Parathyroid adenoma (tissue), 2 donors: Measurements from ENCODE around the gene ADGRV1.

ENCODE experiments used
- H2AFZ ChIP-seq: fragments of 300-600 bp; sonication (generic); one replicate; pipeline ENCODE4 v1.7.0; 2017; ENCODE audit warnings: antibody characterized with exemption, mild to moderate bottlenecking
- H3K27ac ChIP-seq: fragments of 300-600 bp; sonication (generic); one replicate; pipeline ENCODE4 v1.7.0; 2017
- H3K27me3 ChIP-seq: fragments of 300-600 bp; sonication (generic); one replicate; pipeline ENCODE4 v1.7.0; 2017; ENCODE audit warnings: low read length; ENCODE audit not compliant: control insufficient read depth, insufficient read depth
- H3K36me3 ChIP-seq: fragments of 300-600 bp; sonication (generic); one replicate; pipeline ENCODE4 v1.7.0; 2017; ENCODE audit warnings: low read length; ENCODE audit not compliant: control insufficient read depth, insufficient read depth
- H3K4me1 ChIP-seq: fragments of 300-600 bp; sonication (generic); one replicate; pipeline ENCODE4 v1.7.0; 2017; ENCODE audit warnings: control low read depth
- H3K4me2 ChIP-seq: fragments of 300-600 bp; sonication (generic); one replicate; pipeline ENCODE4 v1.7.0; 2017; ENCODE audit warnings: low read length
- H3K4me3 ChIP-seq: fragments of 300-600 bp; sonication (generic); one replicate; pipeline ENCODE4 v1.7.0; 2017; ENCODE audit warnings: low read depth, low read length
- H3K79me2 ChIP-seq: fragments of 300-600 bp; sonication (generic); one replicate; pipeline ENCODE4 v1.7.0; 2017; ENCODE audit warnings: control low read depth
- H3K9ac ChIP-seq: fragments of 300-600 bp; sonication (generic); one replicate; pipeline ENCODE4 v1.7.0; 2017; ENCODE audit warnings: mild to moderate bottlenecking
- H3K9me3 ChIP-seq: fragments of 300-600 bp; sonication (generic); one replicate; pipeline ENCODE4 v1.7.0; 2017; ENCODE audit warnings: low read length; ENCODE audit not compliant: control insufficient read depth
- TF ChIP-seq, protein P1 (sequence below): fragments of 300-600 bp; sonication (generic); IDR thresholded peaks from one replicate; pipeline ENCODE4 v1.7.0; 2017; ENCODE audit warnings: antibody characterized with exemption, mild to moderate bottlenecking
- donor health status: primary hyperparathyroidism.

The ADGRV1 gene

GRCh38 chr5:90882448-90882847 lies 323.9 kb downstream of the ADGRV1 start:
- Histone ChIP-seq H3K4me1 (no peaks in the 10 kb centered on the region), H3K4me2 (no peak overlapping the region), H3K27ac (no peak overlapping the region), H3K9ac (no peak overlapping the region), H3K4me3 (no peak overlapping the region), H3K9me3 (no peaks in the 10 kb centered on the region), H3K27me3 (no peaks in the 10 kb centered on the region), H3K36me3 (no peaks in the 10 kb centered on the region), H2AFZ (no peak overlapping the region), H3K79me2 (no peaks in the 10 kb centered on the region)
- TF ChIP-seq, protein P1, sequence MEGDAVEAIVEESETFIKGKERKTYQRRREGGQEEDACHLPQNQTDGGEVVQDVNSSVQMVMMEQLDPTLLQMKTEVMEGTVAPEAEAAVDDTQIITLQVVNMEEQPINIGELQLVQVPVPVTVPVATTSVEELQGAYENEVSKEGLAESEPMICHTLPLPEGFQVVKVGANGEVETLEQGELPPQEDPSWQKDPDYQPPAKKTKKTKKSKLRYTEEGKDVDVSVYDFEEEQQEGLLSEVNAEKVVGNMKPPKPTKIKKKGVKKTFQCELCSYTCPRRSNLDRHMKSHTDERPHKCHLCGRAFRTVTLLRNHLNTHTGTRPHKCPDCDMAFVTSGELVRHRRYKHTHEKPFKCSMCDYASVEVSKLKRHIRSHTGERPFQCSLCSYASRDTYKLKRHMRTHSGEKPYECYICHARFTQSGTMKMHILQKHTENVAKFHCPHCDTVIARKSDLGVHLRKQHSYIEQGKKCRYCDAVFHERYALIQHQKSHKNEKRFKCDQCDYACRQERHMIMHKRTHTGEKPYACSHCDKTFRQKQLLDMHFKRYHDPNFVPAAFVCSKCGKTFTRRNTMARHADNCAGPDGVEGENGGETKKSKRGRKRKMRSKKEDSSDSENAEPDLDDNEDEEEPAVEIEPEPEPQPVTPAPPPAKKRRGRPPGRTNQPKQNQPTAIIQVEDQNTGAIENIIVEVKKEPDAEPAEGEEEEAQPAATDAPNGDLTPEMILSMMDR, result no peak

- Histone ChIP-seq H2AFZ (no peak overlapping the region), H3K27me3 (no peaks in the 10 kb centered on the region), H3K79me2 (no peaks in the 10 kb centered on the region), H3K9me3 (no peaks in the 10 kb centered on the region), H3K4me2 (no peak overlapping the region), H3K36me3 (no peaks in the 10 kb centered on the region), H3K4me1 (no peaks in the 10 kb centered on the region), H3K9ac (no peak overlapping the region), H3K27ac (no peak overlapping the region), H3K4me3 (no peak overlapping the region)
- TF ChIP-seq, protein P1, result no peak
These were observed 326.7 kb downstream of the ADGRV1 start for GRCh38 chr5:90885180-90885868.

- H3K9me3 ChIP-seq, result no peaks in the 10 kb centered on the region
- TF ChIP-seq, protein P1, result no peak
- no peaks in the 10 kb centered on the region for H3K36me3 ChIP-seq
- H2AFZ ChIP-seq, result no peak overlapping the region
- no peaks in the 10 kb centered on the region for H3K27me3 ChIP-seq
- no peaks in the 10 kb centered on the region for H3K79me2 ChIP-seq
- no peak overlapping the region for H3K9ac ChIP-seq
- H3K27ac ChIP-seq, result no peak overlapping the region
- no peaks in the 10 kb centered on the region for H3K4me1 ChIP-seq
- H3K4me3 ChIP-seq, result no peak overlapping the region
- H3K4me2 ChIP-seq, result no peak overlapping the region
These were observed 327.8 kb downstream of the ADGRV1 start for GRCh38 chr5:90886381-90886780.

- TF ChIP-seq, protein P1, result no peak
- Histone ChIP-seq H3K36me3 (no peaks in the 10 kb centered on the region), H3K27ac (no peak overlapping the region)
These were observed 330.1 kb downstream of the ADGRV1 start for GRCh38 chr5:90888511-90889324.

More at GRCh38 chr5:90888511-90889324, 330.1 kb downstream of the ADGRV1 start:
- H3K27me3 ChIP-seq, result no peaks in the 10 kb centered on the region
- H3K4me2 ChIP-seq, result peak overlapping the region; percentile 9
- H3K9ac ChIP-seq, result no peak overlapping the region
- no peaks in the 10 kb centered on the region for H3K9me3 ChIP-seq
- no peak overlapping the region for H2AFZ ChIP-seq
- no peaks in the 10 kb centered on the region for H3K79me2 ChIP-seq
- no peak overlapping the region for H3K4me3 ChIP-seq
- no peaks in the 10 kb centered on the region for H3K4me1 ChIP-seq
